ENCODE data around the gene DPEP2. TPM values are rescaled to one million over a fixed set of nuclear protein-coding genes. Genes with fewer than 3 reads are reported as not detected.

DPEP2 gene
- polyA plus RNA-seq, 1 experiment = not detected

DNA sequence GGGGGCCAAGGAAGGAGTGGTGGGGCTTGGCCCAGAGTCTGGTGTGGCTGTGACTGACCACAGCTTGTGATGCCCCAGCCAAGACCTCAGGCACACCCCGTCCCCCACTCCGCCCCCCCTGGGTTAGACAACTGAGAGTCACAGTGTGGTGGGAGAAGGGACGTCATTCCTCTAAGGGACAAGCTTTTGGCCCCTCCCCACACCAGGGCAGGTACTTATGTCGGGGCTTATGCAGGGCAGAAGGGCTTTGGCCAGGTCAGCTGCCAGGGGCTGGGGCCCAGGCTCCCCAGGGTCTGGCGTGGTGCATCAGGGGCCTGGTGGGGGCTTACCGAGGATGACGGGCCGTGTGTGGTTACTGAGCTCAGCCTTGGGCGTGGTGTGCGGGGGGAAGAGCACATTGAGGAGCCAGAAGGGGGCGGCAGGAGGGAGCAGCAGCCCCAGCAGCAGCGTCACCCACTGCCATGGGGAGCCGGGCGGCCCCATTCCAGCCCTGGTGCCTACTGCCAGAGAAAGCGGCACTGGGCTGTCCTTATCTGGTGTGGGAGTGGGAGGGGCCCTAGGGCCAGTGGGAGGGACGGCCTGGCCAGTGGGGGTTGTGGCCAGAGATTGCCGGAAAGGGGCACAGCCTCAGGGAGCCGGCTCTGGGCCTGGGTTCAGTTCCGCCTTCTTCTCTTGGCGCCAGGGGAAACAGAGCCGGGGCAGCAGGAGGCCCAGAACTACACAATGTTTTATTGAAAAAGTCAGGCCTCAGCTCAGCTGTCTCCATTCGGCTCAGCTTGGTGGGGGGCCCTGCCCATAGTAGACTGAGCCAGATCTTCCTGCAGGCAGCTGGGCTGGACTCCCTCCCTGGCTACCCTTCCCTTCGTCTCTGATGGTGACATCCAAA lies 55.4 kb downstream of the DPEP2 start, which contains the start of gene LCAT:
Gene LCAT (minus strand): TSS at position 502 of the 886 bp plus-strand sequence. CDS start 19 bp downstream, at position 483.
- POLR2A ChIA-PET = no interaction called here
- Histone ChIP-seq H3K9me3 (ENCODE audit: control insufficient read depth, insufficient read depth, low read length) (no peaks in the 10 kb centered on the region; the same call in 1 of the 2 replicates), H3K27ac (ENCODE audit: low read depth, low read length) (peak within 1 kb of the TSS; percentile 21), H3K27me3 (ENCODE audit: control insufficient read depth, insufficient read depth, low read length) (no peaks in the 10 kb centered on the region), H3K4me3 (ENCODE audit: low read depth, low read length) (no peak within 1 kb of the TSS)
- TF ChIP-seq, protein P1, sequence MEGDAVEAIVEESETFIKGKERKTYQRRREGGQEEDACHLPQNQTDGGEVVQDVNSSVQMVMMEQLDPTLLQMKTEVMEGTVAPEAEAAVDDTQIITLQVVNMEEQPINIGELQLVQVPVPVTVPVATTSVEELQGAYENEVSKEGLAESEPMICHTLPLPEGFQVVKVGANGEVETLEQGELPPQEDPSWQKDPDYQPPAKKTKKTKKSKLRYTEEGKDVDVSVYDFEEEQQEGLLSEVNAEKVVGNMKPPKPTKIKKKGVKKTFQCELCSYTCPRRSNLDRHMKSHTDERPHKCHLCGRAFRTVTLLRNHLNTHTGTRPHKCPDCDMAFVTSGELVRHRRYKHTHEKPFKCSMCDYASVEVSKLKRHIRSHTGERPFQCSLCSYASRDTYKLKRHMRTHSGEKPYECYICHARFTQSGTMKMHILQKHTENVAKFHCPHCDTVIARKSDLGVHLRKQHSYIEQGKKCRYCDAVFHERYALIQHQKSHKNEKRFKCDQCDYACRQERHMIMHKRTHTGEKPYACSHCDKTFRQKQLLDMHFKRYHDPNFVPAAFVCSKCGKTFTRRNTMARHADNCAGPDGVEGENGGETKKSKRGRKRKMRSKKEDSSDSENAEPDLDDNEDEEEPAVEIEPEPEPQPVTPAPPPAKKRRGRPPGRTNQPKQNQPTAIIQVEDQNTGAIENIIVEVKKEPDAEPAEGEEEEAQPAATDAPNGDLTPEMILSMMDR (IDR thresholded peaks at IDR 0.05; ENCODE audit: low read depth, low read length) = no peak
- no peak for DNase-seq (ENCODE audit: low read depth, low spot score)
- CTCF ChIA-PET = interaction anchor here (0.6 to 0.7 kb wide), 3 partner anchors 26 to 369 kb away, joined by 3 to 11 read pairs (median 7); no protein-coding TSS in a partner anchor

GRCh38 chr16:67943256-67943618 lies 56.0 kb downstream of the DPEP2 start:
- CTCF ChIA-PET = interaction anchor here (0.6 to 1.4 kb wide), 3 partner anchors 49 to 369 kb away, joined by 3 to 11 read pairs (median 3); partner anchors contain the start of gene NRN1L
- TF ChIP-seq, protein P1 (IDR thresholded peaks at IDR 0.05; ENCODE audit: low read depth, low read length) = no peak
- DNase-seq (ENCODE audit: low read depth, low spot score) = no peak
- no peak overlapping the region for H3K4me3 ChIP-seq (ENCODE audit: low read depth, low read length)
- POLR2A ChIA-PET = no interaction called here
- no peak overlapping the region for H3K27ac ChIP-seq (ENCODE audit: low read depth, low read length)
- H3K9me3 ChIP-seq (ENCODE audit: control insufficient read depth, insufficient read depth, low read length) = no peaks in the 10 kb centered on the region; the same call in 1 of the 2 replicates
- H3K27me3 ChIP-seq (ENCODE audit: control insufficient read depth, insufficient read depth, low read length) = no peaks in the 10 kb centered on the region

GRCh38 chr16:67942510-67943255 lies 56.6 kb downstream of the DPEP2 start:
- Histone ChIP-seq H3K9me3 (ENCODE audit: control insufficient read depth, insufficient read depth, low read length) (no peaks in the 10 kb centered on the region; the same call in 1 of the 2 replicates), H3K4me3 (ENCODE audit: low read depth, low read length) (no peak overlapping the region), H3K27ac (ENCODE audit: low read depth, low read length) (no peak overlapping the region), H3K27me3 (ENCODE audit: control insufficient read depth, insufficient read depth, low read length) (no peaks in the 10 kb centered on the region)
- DNase-seq (ENCODE audit: low read depth, low spot score) = no peak
- ChIA-PET CTCF (interaction anchor here (0.5 to 1.4 kb wide), 4 partner anchors 43 to 127 kb away, joined by 3 to 8 read pairs (median 3); partner anchors contain the start of gene NRN1L), POLR2A (interaction anchor here (0.5 kb wide), 1 partner anchor 19 kb away, joined by 3 read pairs; no protein-coding TSS in a partner anchor)
- TF ChIP-seq, protein P1 (IDR thresholded peaks at IDR 0.05; ENCODE audit: low read depth, low read length) = no peak

DNA sequence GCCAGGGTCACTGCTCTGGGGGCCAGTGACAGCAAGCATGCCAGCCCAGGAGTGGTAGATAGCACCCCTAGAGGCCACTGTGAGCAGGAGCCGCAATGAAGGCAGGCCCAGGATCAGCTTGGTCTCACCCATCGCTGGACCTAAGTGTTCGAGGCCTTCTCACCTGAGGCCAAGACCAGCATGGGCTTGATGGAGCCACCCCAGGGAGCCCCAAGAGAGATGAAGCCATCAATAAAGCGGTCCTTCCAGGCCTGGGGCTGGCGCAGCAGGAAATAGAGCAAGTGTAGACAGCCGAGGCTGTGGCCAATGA lies 57.1 kb downstream of the DPEP2 start:
- ChIA-PET POLR2A (interaction anchor here (0.5 kb wide), 1 partner anchor 19 kb away, joined by 3 read pairs; no protein-coding TSS in a partner anchor), CTCF (interaction anchor here (0.8 to 1.4 kb wide), 3 partner anchors 48 to 127 kb away, joined by 3 read pairs; partner anchors contain the start of gene NRN1L)
- no peak for DNase-seq (ENCODE audit: low read depth, low spot score)
- TF ChIP-seq, protein P1 (IDR thresholded peaks at IDR 0.05; ENCODE audit: low read depth, low read length) = peak; percentile 69
- Histone ChIP-seq H3K27ac (ENCODE audit: low read depth, low read length) (no peak overlapping the region), H3K9me3 (ENCODE audit: control insufficient read depth, insufficient read depth, low read length) (no peaks in the 10 kb centered on the region; the same call in 1 of the 2 replicates), H3K27me3 (ENCODE audit: control insufficient read depth, insufficient read depth, low read length) (no peaks in the 10 kb centered on the region), H3K4me3 (ENCODE audit: low read depth, low read length) (no peak overlapping the region)
